Right renal pelvis (tissue), 4 donors: ENCODE data around the gene IFITM2. TPM values are rescaled to one million over a fixed set of nuclear protein-coding genes. Genes with fewer than 3 reads are reported as not detected.
"Not testable (repeated sequence)": the region's sequence is repeated elsewhere in the genome, so short reads cannot be mapped to it uniquely, and the experiment has no call there.

Experiments used
- DNase-seq, 4 donors: peaks; one replicate each; pipeline ENCODE4 v3.0.0-alpha.2; 2013; ENCODE audit warnings: low read depth in 4 of 4, low spot score in 3 of 4, missing footprints in 1 of 4
- polyA plus RNA-seq, 4 donors: library from polyadenylated mRNA; unstranded; fragments of 120-200 nt; gene quantifications; one replicate each; pipeline ENCODE4 v1.2.1, GENCODE V29; 2013; ENCODE audit not compliant: insufficient read length in 4 of 4

Gene IFITM2
- polyA plus RNA-seq, 4 donors: 194 to 242 (median 224) TPM

- DNase-seq: no peak
Observed at GRCh38 chr11:335779-336658, 28.4 kb downstream of the IFITM2 start.

GRCh38 chr11:336659-337198 lies 29.1 kb downstream of the IFITM2 start:
- no peak for DNase-seq

DNA sequence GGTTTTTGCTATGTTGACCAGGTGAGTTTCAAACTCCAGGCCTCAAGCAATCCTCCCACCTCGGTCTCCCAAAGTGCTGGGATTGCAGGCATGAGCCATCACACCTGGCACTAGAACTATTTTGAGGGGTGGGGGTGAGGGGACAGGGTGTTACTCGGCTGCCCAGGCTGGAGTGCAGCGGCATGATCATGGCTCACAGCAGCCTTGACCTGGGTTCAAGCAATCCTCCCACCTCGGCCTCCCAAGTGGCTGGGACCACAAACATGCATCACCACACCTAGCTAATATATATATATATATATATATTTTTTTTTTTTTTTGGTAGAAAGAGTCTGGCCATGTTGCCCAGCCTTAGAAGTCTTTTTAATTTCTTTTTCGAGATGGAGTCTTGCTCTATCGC lies 30.1 kb downstream of the IFITM2 start:
- DNase-seq: no peak

DNA sequence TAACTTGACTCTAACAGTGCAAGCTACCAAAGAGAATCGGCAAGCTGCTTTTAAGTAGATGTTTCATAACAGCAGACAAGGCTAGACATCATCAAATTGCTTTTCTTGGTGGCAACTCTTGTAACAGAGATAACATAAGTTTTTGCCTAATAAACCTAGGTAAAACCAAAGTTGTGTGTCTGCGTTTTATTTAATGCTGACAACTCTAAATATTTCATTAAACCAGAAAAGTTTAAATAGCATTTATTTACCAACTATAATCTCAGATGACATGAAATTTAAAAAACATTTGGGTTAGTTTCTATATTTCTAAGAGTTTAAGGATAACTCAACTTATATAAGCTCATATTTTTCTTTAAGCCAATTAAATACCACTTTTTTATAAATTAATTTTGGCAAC lies 32.3 kb downstream of the IFITM2 start:
- DNase-seq: no peak

DNA sequence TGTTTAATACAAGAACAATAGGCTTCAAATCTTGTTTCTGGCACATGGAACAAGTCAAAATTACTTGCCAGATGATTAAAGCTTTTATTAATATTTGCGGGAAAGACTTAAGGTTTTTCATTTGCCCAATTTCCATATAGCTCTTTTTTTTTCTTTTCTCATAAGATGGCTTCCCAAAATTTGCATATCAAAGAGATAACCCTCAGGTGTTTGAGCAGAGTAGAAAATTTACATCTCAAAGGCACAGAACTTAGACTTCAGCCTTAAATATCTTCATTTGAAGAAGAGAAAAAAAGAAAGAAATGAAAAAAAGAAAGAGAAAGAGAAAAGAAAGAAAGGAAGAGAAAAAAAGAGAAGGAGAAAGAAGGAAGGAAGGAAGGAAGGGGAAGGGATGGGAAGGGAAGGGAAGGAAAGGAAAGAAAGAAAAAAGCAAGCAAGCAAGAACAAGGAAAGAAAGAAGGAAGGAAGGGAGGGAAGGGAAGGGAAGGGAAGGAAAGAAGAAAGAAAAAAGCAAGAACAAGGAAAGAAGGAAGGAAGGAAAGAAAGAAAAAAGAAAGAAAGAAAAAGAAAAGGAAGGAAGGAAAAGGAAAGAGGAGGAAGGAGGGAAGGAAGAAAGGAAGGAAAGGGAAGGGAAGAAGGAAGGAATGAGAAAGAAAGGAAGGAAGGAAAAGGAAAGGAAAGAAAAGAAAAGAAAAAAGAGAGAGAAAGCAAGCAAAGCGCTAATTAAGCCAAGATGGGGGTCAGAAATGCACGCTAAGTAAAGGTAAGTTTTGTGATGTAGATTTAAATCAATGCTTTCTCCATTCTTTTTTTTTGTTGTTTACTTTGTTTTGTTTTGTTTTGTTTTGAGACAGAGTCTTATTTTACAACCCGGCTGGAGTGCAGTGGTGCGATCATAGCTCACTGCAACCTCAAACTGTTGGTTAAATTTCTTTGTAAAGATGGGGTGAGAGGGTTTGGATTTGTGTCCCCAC lies 33.2 kb downstream of the IFITM2 start:
- DNase-seq: no peak

- no peak for DNase-seq
Observed at GRCh38 chr11:342328-342727, 34.7 kb downstream of the IFITM2 start.

- no peak for DNase-seq
Observed at GRCh38 chr11:344836-345578, 37.4 kb downstream of the IFITM2 start.

GRCh38 chr11:346529-346928 lies 38.9 kb downstream of the IFITM2 start:
- no peak for DNase-seq

DNA sequence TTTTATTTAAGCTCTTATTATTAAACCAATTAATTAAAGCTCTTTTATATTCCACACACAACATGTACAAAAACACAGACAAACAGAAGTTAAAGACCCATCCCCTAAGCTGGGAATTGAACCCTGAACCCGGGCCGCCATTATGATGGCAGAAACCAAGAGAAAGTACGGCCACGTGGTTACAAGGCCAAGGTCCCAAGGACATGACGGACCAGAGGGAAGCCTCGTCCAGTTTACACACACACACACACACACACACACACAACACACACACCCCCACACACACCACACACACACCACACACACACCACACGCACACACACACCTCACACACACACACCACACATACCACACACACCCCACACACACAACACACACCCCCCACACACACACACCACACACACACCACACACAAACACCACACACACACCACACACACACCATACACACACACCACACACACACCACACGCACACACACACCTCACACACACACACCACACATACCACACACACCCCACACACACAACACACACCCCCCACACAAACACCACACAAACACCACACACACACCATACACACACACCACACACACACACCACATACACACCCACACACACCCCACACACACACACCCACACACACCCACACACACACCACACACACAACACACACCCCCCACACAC lies 41.8 kb downstream of the IFITM2 start:
- not testable (repeated sequence) for DNase-seq

DNA sequence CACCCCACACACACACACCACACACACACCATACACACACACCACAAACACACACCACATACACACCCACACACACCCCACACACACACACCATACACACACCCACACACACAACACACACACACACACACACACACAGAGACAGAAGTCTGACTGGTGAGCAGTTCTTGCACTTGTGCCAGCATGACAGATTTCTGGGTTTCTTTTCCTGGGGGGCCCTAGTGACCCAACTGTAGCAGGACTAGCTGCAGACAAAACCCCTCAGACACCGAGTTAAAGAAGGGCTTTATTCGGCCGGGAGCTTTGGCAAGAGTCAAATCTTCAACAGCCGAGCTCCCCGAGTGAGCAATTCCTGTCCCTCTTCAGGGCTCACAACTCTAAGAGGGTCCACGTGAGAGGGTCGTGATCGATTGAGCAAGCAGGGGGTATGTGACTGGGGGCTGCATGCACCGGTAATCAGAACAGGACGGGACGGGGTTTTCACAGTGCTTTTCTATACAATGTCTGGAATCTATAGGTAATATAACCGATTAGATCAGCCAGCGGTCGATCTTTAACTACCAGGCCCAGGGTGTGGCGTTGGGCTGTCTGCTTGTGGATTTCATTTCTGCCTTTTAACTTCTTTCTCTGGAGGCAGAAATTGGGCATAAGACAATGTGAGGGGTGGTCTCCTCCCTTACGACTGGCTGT lies 42.6 kb downstream of the IFITM2 start:
- DNase-seq: not testable (repeated sequence)

- DNase-seq: no peak
Observed at GRCh38 chr11:350723-351255, 43.2 kb downstream of the IFITM2 start.

- no peak for DNase-seq
Observed at GRCh38 chr11:351411-351810, 43.8 kb downstream of the IFITM2 start.

GRCh38 chr11:352456-353031 lies 44.9 kb downstream of the IFITM2 start:
- no peak for DNase-seq

GRCh38 chr11:353179-353873 lies 45.7 kb downstream of the IFITM2 start:
- DNase-seq: peak in 1 of 4 donors; percentile 58

GRCh38 chr11:355581-356458 lies 48.2 kb downstream of the IFITM2 start:
- peak; percentile 83 to 90 (median 88) for DNase-seq

DNA sequence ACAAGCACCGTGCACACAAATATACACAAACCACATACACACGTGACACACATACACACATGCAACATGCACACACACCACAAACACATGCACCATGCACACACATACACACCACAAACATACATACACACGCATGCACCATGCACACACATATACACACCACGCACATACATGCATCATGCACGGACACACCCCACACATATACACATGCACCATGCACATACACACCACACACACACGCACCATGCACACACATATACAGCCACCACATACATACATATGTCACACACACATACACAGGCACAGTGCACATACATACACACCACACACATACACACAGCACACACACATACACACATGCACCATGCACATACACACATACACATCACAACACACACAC lies 49.0 kb downstream of the IFITM2 start:
- DNase-seq: no peak

- DNase-seq: no peak
Observed at GRCh38 chr11:357582-357981, 50.0 kb downstream of the IFITM2 start.
